ENCODE data around the gene LINGO3. TPM values are rescaled to one million over a fixed set of nuclear protein-coding genes. Genes with fewer than 3 reads are reported as not detected.

Gene LINGO3
- total and polyA plus RNA-seq, 2 experiments from 2014 or later: not detected

DNA sequence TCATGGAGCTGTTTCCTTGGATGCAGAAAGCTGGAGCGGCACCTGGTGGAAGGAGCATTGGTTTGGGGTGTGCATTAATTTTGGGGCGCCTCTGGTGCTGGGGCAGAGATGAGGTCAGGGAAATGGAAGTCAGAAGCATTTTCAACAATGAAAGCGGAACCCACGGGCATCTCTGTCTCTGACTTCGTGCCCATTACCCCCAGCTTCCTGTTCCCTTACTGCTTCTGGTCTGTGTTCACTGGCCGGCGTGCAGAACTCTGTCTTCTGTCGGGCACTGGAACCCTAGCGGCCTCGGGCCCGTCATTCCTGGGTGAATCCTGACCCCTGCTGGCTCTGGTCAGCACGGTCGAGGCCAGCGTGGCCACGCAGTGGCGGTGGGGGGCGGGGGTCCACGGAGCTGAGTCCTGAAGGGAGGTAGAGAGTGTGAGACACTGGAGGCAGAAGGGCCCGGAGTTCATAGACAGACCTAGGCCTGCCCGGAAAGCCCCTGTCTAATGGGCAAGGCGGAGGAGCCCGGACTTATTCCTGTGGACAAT lies 7.9 kb upstream of the LINGO3 start:
- Histone ChIP-seq H3K36me3 (ENCODE audit: low read depth) (no peaks in the 10 kb centered on the region), H3K9me3 (ENCODE audit: low read depth) (no peaks in the 10 kb centered on the region), H4K20me1 (ENCODE audit: insufficient read depth) (no peaks in the 10 kb centered on the region), H3K9ac (no peak overlapping the region), H3K4me2 (ENCODE audit: unreplicated experiment) (no peak overlapping the region), H3K4me3 (no peak overlapping the region), H3K27ac (no peak overlapping the region), H3K4me1 (ENCODE audit: insufficient read depth) (no peaks in the 10 kb centered on the region), H2AFZ (no peak overlapping the region), H3K27me3 (replicated peaks; ENCODE audit: insufficient read depth) (no peaks in the 10 kb centered on the region), H3K9me2 (ENCODE audit: insufficient read depth) (no peaks in the 10 kb centered on the region), H3K79me2 (ENCODE audit: insufficient read depth) (no peaks in the 10 kb centered on the region), H3F3A (ENCODE audit: insufficient read depth) (peaks cover 12% of the 10 kb centered on the region; the same call in 1 of the 2 replicates)
- DNase-seq: peak; percentile 72
- TF ChIP-seq EZH2 (IDR thresholded peaks at IDR 0.05; ENCODE audit: insufficient read depth, poor library complexity, severe bottlenecking) (no peak), EZH2phosphoT487 (IDR thresholded peaks at IDR 0.05; ENCODE audit: insufficient read depth, low read depth) (no peak)
- in situ Hi-C loops (cut with MboI): no loop called here
- 33 to 36% methylated on average over 22 of the region's 22 CpGs for WGBS, 2 experiments (ENCODE audit: low coverage in 1 of 2, low lambda C conversion rate in 2 of 2, missing lambda C conversion rate in 2 of 2)

DNA sequence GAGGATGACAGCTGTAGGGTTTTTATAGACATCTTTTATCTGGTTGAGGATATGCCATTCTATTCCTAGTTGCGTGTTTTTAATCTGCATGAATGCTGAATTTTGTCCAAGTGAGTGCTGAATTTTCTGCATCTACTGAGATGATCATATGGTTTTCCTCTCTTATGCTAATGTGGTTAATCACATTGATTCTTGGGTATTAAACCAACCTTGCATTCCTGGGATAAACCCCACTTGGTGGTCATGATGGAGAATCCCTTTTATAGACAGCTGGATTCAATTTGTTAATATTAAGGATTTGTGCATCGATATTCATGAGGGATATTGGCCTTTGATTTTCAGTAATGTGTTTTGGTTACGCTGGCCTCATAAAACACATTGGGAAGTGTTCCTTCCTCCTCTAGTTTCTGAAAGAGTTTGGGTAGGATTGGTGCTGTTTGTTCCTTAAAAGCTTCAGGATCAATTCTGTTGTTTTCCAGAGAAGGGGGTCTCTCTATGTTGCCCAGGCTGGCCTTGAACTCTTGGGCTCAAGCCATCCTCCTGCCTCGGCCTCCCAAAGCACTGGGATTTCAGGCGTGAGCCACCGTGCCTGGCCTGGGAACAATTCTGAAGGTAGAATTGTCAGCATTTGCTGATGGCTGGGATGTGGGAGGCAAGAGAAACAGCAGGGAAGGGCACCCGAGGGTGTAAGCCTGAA lies 7.3 kb upstream of the LINGO3 start:
- no peaks in the 10 kb centered on the region for H3K9me2 ChIP-seq (ENCODE audit: insufficient read depth)
- H3K79me2 ChIP-seq (ENCODE audit: insufficient read depth): no peaks in the 10 kb centered on the region
- H3K9ac ChIP-seq: no peak overlapping the region
- no peak for DNase-seq
- no peaks in the 10 kb centered on the region for H3K4me1 ChIP-seq (ENCODE audit: insufficient read depth)
- no peak overlapping the region for H3K4me2 ChIP-seq (ENCODE audit: unreplicated experiment)
- no peak overlapping the region for H2AFZ ChIP-seq
- 82 to 85% methylated on average over 7 of the region's 7 CpGs for WGBS, 2 experiments (ENCODE audit: low coverage in 1 of 2, low lambda C conversion rate in 2 of 2, missing lambda C conversion rate in 2 of 2)
- peaks cover 12% of the 10 kb centered on the region; the same call in 1 of the 2 replicates for H3F3A ChIP-seq (ENCODE audit: insufficient read depth)
- H4K20me1 ChIP-seq (ENCODE audit: insufficient read depth): no peaks in the 10 kb centered on the region
- no peak overlapping the region for H3K27ac ChIP-seq
- no peaks in the 10 kb centered on the region for H3K9me3 ChIP-seq (ENCODE audit: low read depth)
- no peak overlapping the region for H3K4me3 ChIP-seq
- no peak for TF ChIP-seq EZH2 (IDR thresholded peaks at IDR 0.05; ENCODE audit: insufficient read depth, poor library complexity, severe bottlenecking)
- H3K36me3 ChIP-seq (ENCODE audit: low read depth): no peaks in the 10 kb centered on the region
- in situ Hi-C loops (cut with MboI): no loop called here
- no peaks in the 10 kb centered on the region for H3K27me3 ChIP-seq (replicated peaks; ENCODE audit: insufficient read depth)

DNA sequence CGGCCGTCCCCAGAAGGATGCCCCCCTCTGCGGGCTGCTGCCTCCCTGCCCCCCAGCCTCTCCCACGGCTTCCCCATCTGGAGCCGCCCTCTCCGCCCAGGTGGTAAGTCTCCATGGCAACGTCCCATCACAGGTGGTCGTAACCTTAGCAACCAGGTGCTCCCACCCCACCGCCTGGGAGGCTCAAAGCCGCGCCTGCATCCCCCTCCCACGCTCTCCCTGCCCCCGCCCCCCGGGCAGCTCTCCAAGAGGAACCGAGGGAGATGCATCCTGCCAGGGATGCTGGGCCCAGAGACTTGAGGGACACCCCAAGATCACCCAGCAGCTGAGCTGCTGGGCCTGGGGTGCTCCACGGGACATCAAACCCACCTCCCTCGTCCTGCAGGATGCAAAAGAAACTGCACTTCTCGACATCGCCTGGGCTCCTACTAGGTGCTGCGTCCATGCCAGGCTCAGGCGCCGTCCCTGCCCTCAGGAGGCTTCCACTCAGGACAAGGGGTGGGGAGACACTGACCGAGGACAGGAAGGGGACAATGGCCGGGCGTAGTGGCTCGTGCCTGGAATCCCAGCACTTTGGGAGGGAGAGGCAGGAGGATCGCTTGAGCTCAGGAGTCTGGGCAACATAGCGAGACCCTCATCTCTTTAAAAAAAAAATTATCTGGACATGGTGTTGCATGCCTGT lies 5.0 kb upstream of the LINGO3 start:
- Histone ChIP-seq H4K20me1 (ENCODE audit: insufficient read depth) (no peaks in the 10 kb centered on the region), H3K9me3 (ENCODE audit: low read depth) (no peaks in the 10 kb centered on the region), H3K27ac (no peak overlapping the region), H2AFZ (no peak overlapping the region), H3K27me3 (replicated peaks; ENCODE audit: insufficient read depth) (0 out of 2 replicates have a peak, but pooled peaks cover 4% of the 10 kb centered on the region), H3K9me2 (ENCODE audit: insufficient read depth) (no peaks in the 10 kb centered on the region), H3K9ac (no peak overlapping the region), H3K4me2 (ENCODE audit: unreplicated experiment) (no peak overlapping the region), H3F3A (ENCODE audit: insufficient read depth) (no peaks in the 10 kb centered on the region), H3K4me3 (no peak overlapping the region), H3K4me1 (ENCODE audit: insufficient read depth) (no peaks in the 10 kb centered on the region; the same call in 1 of the 2 replicates), H3K79me2 (ENCODE audit: insufficient read depth) (no peaks in the 10 kb centered on the region), H3K36me3 (ENCODE audit: low read depth) (no peaks in the 10 kb centered on the region)
- TF ChIP-seq EZH2 (IDR thresholded peaks at IDR 0.05; ENCODE audit: insufficient read depth, poor library complexity, severe bottlenecking) (no peak), EZH2phosphoT487 (IDR thresholded peaks at IDR 0.05; ENCODE audit: insufficient read depth, low read depth) (no peak)
- no peak for DNase-seq
- in situ Hi-C loops (cut with MboI): no loop called here
- 28 to 45% methylated on average over 15 to 28 of the region's 28 CpGs for WGBS, 2 experiments (ENCODE audit: low coverage in 1 of 2, low lambda C conversion rate in 2 of 2, missing lambda C conversion rate in 2 of 2)

DNA sequence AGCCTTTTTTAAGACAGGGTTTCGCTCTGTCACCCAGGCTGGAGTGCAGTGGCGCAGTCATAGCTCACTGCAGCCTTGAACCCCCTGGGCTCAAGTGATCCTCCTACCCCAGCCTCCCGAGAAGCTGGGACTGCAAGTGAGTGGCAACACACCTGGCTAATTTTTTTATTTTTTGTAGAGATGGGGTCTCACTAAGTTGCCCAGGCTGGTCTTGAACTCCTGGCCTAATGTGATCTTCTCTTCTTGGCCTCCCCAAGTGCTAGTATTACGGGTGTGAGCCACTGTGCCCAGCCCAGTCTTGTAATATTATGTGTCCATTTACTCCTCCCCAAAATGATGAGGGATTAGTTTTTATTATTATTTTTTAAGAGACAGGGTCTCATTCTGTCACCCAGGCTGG lies 3.1 kb upstream of the LINGO3 start:
- in situ Hi-C loops (cut with MboI): no loop called here

More for the DNA sequence above, 3.1 kb upstream of the LINGO3 start:
- 93% methylated on average over 4 of the region's 4 CpGs for WGBS, 2 experiments (ENCODE audit: low coverage in 1 of 2, low lambda C conversion rate in 2 of 2, missing lambda C conversion rate in 2 of 2)
- Histone ChIP-seq H3K79me2 (ENCODE audit: insufficient read depth) (no peaks in the 10 kb centered on the region), H3F3A (ENCODE audit: insufficient read depth) (no peaks in the 10 kb centered on the region), H3K4me2 (ENCODE audit: unreplicated experiment) (no peak overlapping the region), H3K9me2 (ENCODE audit: insufficient read depth) (no peaks in the 10 kb centered on the region), H3K27me3 (replicated peaks; ENCODE audit: insufficient read depth) (peaks cover 16% of the 10 kb centered on the region), H3K9me3 (ENCODE audit: low read depth) (no peaks in the 10 kb centered on the region), H3K9ac (no peak overlapping the region), H3K4me3 (no peak overlapping the region), H2AFZ (no peak overlapping the region), H3K36me3 (ENCODE audit: low read depth) (no peaks in the 10 kb centered on the region), H3K27ac (no peak overlapping the region), H4K20me1 (ENCODE audit: insufficient read depth) (no peaks in the 10 kb centered on the region), H3K4me1 (ENCODE audit: insufficient read depth) (no peaks in the 10 kb centered on the region; the same call in 1 of the 2 replicates)
- DNase-seq: no peak
- no peak for TF ChIP-seq EZH2 (IDR thresholded peaks at IDR 0.05; ENCODE audit: insufficient read depth, poor library complexity, severe bottlenecking)
- no peak for TF ChIP-seq EZH2phosphoT487 (IDR thresholded peaks at IDR 0.05; ENCODE audit: insufficient read depth, low read depth)
